ENCODE measurements around the gene XIRP1.

DNA sequence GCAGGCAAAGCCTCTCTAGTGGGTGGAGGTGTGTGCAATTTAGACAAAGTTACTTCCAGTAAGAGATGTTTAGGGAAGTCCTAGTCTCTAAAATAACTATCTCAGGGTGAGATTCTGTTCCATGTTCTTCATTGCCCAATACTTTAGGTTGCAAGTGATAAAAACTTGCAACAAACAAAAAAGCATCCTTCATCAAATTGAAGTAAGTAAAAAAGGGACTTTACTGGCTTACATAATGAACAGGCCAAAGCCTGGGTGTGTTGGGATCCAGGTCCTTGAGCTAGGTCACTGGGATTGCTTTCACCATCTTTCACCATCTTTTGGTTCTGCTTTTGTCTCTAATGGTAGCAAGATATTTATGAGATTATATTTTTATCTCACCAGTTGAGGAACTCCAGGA, 49.2 kb upstream of the XIRP1 start:
- TF ChIP-seq, protein P1, sequence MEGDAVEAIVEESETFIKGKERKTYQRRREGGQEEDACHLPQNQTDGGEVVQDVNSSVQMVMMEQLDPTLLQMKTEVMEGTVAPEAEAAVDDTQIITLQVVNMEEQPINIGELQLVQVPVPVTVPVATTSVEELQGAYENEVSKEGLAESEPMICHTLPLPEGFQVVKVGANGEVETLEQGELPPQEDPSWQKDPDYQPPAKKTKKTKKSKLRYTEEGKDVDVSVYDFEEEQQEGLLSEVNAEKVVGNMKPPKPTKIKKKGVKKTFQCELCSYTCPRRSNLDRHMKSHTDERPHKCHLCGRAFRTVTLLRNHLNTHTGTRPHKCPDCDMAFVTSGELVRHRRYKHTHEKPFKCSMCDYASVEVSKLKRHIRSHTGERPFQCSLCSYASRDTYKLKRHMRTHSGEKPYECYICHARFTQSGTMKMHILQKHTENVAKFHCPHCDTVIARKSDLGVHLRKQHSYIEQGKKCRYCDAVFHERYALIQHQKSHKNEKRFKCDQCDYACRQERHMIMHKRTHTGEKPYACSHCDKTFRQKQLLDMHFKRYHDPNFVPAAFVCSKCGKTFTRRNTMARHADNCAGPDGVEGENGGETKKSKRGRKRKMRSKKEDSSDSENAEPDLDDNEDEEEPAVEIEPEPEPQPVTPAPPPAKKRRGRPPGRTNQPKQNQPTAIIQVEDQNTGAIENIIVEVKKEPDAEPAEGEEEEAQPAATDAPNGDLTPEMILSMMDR (IDR thresholded peaks at IDR 0.05): no peak
- TF ChIP-seq POLR2A (IDR thresholded peaks at IDR 0.05): no peak

Measured in thyroid gland (tissue), 4 donors.